ENCODE data around the gene ZNF277. TPM values are rescaled to one million over a fixed set of nuclear protein-coding genes. Genes with fewer than 3 reads are reported as not detected.

ZNF277 gene
- total RNA-seq, 1 donor from 2014 or later: 58.2 TPM

DNA sequence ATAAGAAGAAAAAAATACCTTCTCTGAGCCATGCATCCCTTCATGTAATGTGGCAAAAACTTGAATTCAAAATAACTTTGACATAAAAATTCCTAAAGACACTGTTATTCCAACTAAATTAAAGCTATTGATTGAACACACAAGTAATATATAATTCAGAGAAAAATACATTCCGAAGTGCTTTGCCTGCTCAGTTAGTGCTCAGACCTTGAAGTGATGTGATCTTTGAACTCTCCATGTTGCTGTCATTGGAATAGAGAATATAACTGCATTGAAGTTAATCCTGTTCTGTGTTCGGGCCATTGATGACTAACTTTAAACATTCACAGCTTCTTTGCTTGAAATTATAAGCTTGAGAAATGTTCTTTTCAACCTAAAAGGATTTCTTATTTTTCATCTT is 129.8 kb downstream of the ZNF277 start:
- TF ChIP-seq, protein P1, sequence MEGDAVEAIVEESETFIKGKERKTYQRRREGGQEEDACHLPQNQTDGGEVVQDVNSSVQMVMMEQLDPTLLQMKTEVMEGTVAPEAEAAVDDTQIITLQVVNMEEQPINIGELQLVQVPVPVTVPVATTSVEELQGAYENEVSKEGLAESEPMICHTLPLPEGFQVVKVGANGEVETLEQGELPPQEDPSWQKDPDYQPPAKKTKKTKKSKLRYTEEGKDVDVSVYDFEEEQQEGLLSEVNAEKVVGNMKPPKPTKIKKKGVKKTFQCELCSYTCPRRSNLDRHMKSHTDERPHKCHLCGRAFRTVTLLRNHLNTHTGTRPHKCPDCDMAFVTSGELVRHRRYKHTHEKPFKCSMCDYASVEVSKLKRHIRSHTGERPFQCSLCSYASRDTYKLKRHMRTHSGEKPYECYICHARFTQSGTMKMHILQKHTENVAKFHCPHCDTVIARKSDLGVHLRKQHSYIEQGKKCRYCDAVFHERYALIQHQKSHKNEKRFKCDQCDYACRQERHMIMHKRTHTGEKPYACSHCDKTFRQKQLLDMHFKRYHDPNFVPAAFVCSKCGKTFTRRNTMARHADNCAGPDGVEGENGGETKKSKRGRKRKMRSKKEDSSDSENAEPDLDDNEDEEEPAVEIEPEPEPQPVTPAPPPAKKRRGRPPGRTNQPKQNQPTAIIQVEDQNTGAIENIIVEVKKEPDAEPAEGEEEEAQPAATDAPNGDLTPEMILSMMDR (IDR thresholded peaks at IDR 0.05; ENCODE audit: insufficient read depth, low read length, severe bottlenecking): no peak
- DNase-seq (ENCODE audit: low read depth): no peak
- no peaks in the 10 kb centered on the region for H3K36me3 ChIP-seq (ENCODE audit: control insufficient read depth, insufficient read depth, low read length)
- H3K27me3 ChIP-seq (ENCODE audit: control insufficient read depth, insufficient read depth, low read length): no peaks in the 10 kb centered on the region
- no peak for FAIRE-seq
- no peak overlapping the region for H3K4me3 ChIP-seq (ENCODE audit: low read depth, low read length)

DNA sequence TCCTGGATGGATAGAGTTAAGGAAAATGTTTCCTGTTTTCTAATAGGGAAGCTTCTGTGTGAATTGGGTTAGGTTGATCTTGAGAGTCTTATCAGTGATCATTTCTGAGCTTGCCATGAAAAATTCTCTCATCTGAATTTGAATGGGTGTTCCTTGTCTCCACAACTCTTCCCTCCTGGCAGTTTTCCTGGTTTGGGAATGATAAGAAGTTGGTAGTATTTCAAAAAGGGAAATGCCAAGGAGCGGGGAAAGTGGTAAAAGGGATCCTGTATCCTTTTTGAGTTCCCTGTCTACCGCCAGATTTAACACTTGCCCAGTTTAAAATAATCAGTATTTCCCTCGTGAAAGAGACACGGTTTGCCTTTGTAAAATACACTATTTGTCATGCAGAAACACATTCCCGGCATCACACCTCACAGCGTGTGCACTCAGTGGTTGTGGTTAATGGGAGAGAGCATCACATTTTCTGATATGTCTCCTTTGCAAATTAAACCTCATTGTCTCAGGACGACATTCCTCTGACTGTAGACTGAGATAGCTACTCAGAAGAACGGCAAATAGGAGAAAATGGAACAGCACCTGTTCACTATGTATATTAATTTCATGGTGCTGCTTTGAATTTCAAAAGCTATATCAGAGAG is 130.6 kb downstream of the ZNF277 start:
- H3K4me3 ChIP-seq (ENCODE audit: low read depth, low read length): no peak overlapping the region
- no peaks in the 10 kb centered on the region for H3K27me3 ChIP-seq (ENCODE audit: control insufficient read depth, insufficient read depth, low read length)
- TF ChIP-seq, protein P1 (IDR thresholded peaks at IDR 0.05; ENCODE audit: insufficient read depth, low read length, severe bottlenecking): no peak
- no peak for DNase-seq (ENCODE audit: low read depth)
- FAIRE-seq: no peak
- H3K36me3 ChIP-seq (ENCODE audit: control insufficient read depth, insufficient read depth, low read length): no peaks in the 10 kb centered on the region

DNA sequence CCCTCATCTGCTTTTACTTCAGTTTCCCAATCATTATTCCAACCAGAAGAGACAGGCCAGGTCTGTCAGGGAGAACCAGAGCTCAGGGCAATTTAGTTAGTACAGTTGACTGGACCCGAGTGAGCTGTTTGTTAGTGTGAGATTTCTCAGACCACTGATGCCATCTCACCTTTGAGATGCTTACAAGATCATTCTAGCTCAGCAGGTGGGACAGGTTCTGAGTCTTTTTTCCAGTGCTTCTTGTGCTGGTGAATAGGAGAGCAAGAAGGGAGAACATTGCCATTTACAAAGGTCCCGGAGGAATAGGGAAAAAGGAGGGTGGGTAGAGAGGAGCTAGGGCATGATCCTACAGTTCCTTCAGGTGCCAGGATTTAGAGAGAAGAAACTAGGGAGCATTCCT is 131.4 kb downstream of the ZNF277 start:
- FAIRE-seq (no peak), DNase-seq (ENCODE audit: low read depth) (no peak)
- no peak overlapping the region for H3K4me3 ChIP-seq (ENCODE audit: low read depth, low read length)
- TF ChIP-seq, protein P1 (IDR thresholded peaks at IDR 0.05; ENCODE audit: insufficient read depth, low read length, severe bottlenecking): no peak
- H3K27me3 ChIP-seq (ENCODE audit: control insufficient read depth, insufficient read depth, low read length): no peaks in the 10 kb centered on the region
- no peaks in the 10 kb centered on the region for H3K36me3 ChIP-seq (ENCODE audit: control insufficient read depth, insufficient read depth, low read length)

DNA sequence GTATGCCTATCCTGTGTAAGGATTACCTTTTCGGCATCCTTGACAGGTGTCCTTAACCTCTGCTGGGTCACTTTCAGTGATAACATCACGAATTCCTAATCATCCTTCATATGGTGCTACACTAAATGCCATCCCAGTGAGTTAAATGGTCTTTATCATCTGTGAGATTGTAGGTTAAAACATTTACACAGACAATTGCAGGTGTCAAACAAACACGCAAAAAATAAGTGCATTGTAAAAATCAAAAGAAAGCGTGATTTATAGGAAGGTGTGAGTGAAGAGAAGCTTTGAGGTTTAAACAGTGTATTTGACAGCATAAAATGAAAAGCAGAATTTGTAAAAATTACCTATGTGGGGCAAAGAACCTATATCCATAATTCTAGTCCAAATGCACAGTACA is 132.3 kb downstream of the ZNF277 start:
- DNase-seq (ENCODE audit: low read depth) (no peak), FAIRE-seq (no peak)
- H3K27me3 ChIP-seq (ENCODE audit: control insufficient read depth, insufficient read depth, low read length): no peaks in the 10 kb centered on the region
- no peak overlapping the region for H3K4me3 ChIP-seq (ENCODE audit: low read depth, low read length)
- peaks cover 1% of the 10 kb centered on the region for H3K36me3 ChIP-seq (ENCODE audit: control insufficient read depth, insufficient read depth, low read length)
- TF ChIP-seq, protein P1 (IDR thresholded peaks at IDR 0.05; ENCODE audit: insufficient read depth, low read length, severe bottlenecking): no peak

DNA sequence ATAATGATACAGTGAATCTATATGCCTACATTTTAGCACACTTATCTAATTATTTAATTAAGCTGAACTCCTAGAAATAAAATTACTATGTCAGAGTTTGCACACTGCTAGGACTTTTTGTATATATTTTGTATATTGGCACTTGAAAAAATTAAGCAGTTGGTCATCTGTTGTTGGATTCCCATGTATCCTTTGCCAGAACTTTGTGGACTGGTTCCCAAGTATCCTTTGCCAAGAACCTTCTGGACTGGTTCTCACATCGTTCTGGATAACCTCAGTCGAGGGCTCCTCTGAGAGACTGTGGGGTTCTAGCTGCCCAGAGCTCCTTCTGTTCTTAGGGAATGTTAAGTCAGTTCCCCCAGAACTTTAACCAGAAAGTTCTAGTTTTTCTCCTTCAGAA is 135.0 kb downstream of the ZNF277 start:
- no peak for DNase-seq (ENCODE audit: low read depth)

More for the DNA sequence above, 135.0 kb downstream of the ZNF277 start:
- FAIRE-seq: no peak
- peaks cover 1% of the 10 kb centered on the region for H3K36me3 ChIP-seq (ENCODE audit: control insufficient read depth, insufficient read depth, low read length)
- H3K27me3 ChIP-seq (ENCODE audit: control insufficient read depth, insufficient read depth, low read length): no peaks in the 10 kb centered on the region
- no peak overlapping the region for H3K4me3 ChIP-seq (ENCODE audit: low read depth, low read length)
- TF ChIP-seq, protein P1 (IDR thresholded peaks at IDR 0.05; ENCODE audit: insufficient read depth, low read length, severe bottlenecking): no peak
